ENCODE data around the gene FKBP3. TPM values are rescaled to one million over a fixed set of nuclear protein-coding genes. Genes with fewer than 3 reads are reported as not detected.
"Not testable (repeated sequence)": the region's sequence is repeated elsewhere in the genome, so short reads cannot be mapped to it uniquely, and the experiment has no call there.

Gene FKBP3
- total RNA-seq, 1 donor from 2014 or later: 28.2 TPM

DNA sequence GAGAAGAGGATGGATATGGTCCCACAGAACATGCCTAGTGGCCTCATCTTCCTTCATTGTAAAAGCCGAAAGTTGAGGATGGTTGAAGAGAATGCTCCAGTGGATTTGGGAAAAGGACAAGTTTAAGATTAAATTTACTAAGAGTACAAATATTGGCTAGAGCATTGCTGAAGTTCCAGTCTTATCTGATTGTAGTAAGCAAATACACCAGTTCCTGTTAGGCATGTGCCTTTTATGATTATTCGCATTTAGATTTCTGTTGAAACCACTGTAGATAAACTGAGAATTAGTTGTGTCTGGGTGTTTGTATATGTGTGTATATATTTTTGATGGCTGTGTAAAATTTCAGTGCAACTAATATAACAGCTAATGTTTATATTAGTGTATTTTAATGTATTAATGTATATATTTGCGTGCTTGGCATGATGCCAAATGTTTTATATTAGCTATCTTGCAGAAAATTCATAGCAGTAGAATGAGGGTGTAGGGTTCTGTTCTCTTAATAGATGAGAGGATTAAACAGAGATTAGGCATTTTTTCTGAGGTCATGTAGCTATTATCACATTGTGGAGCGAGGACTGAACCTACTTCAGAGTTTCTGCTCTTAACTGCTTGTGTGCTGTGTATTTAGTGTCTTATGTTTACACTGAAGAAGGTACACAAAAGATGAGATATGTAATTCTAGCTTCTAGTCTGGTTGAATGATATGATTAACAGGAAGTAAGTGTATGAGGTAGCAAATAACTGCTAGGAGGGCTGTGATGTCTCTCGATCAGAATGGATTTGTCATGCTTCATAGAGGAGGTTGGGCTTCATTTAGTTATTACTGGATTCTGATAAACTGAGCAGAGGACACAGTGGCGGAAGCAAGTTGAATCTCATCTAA is 21.1 kb downstream of the FKBP3 start:
- DNase-seq (ENCODE audit: low read depth, low spot score): no peak

DNA sequence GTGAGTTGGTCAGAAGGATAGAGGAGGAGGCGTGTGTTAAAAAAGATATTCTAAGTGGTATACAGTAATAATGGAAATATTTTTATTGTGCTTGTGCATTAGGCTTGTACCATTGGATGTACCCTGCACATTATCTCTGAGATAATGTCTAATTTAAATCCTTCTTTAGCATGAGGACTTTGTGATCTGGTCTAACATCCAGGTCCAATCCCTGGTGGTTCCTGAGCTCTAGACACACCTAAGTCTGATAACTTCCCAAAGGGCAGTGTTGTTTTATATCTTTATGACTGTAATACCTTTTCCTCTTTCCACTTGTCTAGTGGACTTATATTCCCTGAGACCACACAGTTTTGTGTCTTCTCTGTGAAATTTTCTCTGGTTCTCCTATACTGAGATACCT is 29.7 kb downstream of the FKBP3 start:
- no peak for DNase-seq (ENCODE audit: low read depth, low spot score)

DNA sequence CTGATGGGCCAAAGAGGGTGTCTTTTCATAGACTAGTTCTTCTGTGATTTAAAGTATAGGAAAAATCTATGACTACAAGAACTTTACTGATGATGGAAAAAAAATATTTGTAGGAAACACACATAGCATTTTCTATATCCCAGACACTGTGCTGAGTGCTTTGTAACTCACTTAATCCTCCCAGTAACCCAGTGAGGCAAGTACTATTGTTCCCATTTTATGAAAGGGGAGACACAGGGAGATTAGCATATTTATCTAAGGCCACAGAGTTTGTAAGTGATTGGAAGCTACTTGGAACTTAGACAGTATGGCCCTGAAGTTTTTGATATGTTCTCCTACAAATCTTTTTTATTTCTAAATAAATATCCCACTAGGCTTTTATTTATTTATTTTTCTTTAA is 30.5 kb downstream of the FKBP3 start:
- no peak for DNase-seq (ENCODE audit: low read depth, low spot score)

DNA sequence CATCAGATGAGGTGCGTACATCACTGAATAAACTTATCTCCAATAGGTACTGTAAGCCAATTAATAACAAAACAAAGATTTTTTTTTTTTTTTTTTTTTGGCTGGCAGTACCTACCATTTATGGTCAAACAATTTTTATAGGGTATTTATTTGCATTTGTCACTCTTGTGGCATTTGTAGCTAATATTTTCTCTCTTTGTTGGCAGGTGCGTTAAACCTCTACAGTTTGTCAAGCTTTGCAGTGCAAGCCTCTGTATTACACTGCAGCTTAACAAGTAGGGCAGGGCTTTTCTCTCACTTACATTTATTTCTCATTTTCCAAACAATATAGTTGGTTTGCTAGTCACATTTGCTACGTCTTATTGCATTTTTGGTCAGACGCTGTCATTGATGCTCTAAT is 38.1 kb downstream of the FKBP3 start:
- no peak for DNase-seq (ENCODE audit: low read depth, low spot score)

DNA sequence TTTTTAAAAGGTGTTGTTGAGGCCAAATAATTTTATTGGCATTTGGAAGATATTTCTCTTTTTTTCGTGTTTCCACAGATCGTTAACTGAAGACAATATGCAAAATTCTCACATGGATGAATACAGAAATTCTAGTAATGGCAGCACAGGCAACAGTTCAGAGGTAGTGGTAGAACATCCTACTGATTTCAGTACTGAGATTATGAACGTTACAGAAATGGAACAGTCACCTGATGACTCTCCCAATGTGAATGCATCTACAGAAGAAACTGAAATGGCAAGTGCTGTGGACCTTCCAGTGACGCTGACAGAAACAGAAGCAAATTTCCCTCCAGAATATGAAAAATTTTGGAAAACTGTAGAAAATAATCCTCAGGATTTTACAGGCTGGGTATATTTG is 39.1 kb downstream of the FKBP3 start:
- DNase-seq (ENCODE audit: low read depth, low spot score): no peak

DNA sequence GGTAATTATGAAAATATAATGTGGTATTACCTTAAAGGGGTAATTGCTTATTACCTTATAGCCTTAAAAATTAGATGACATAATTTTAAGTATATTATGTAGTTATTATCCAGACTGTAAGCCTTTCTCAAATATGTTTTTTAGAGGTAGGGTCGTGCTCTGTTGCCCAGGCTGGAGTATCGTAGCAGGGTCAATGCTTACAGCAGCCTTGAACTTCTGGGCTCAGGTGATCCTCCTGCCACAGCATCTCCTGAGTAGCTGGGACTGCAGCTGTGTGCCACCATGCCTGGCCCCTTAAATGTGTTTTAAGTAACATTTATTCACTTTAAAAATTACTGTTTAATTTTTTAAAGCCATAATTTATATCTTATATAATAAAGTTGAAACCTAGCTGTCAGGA is 40.0 kb downstream of the FKBP3 start:
- DNase-seq (ENCODE audit: low read depth, low spot score): no peak

DNA sequence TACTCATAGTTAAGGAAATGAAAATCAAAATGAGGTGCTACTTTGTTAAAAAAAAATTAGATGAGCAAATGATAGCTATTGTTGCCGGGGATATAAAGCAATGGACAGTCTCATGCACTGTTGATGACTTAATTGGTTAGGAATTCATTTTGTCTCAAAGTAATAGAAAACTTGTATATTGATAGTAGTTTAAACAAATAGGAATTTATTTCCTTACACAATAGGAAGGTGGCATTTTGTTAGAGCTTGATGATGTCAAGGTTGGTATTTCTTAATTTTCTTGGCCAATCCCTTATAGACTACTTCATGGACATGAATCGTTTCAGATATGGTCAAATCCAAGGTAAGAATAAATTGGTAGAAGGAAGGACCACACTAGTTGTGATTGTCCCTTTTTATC is 42.6 kb downstream of the FKBP3 start:
- DNase-seq (ENCODE audit: low read depth, low spot score): no peak

DNA sequence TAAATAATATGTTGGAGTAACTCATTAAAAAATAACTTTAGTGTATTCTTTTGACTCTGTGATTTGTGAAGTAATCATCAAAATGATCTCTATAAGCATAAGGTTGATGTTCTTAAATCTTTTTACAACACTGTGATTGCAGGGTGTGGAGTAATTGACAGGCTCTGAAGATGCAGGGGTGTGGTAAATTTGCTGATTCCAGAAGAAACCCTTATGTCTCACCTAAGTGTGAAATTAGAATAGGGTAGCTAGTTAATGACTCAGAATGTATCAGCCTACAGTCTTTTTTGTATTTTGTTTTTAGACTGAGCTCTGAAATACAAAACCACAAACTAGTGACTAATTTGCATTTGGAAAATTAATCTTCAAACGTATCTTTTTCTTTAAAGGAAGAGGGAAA is 44.5 kb downstream of the FKBP3 start:
- DNase-seq (ENCODE audit: low read depth, low spot score): no peak

DNA sequence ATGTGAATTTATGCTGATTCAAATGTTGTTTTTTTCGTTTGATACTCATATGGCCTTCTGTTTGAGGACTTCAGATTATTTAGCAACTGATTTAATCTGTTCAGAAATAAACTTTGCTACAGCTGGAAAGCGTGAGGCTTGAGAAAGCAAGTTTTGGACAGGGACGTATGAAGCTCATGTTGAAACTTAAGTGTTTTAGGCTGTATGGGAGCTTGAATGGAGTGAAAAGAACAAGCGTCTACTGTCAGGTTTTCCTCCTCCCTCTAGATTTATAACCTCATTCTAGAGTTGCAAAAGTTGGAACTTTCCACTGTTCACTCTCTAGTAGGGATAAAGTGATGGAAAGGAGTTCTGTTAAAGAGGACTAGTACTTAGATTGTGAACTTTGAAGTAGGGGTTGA is 49.3 kb downstream of the FKBP3 start:
- DNase-seq (ENCODE audit: low read depth, low spot score): no peak

DNA sequence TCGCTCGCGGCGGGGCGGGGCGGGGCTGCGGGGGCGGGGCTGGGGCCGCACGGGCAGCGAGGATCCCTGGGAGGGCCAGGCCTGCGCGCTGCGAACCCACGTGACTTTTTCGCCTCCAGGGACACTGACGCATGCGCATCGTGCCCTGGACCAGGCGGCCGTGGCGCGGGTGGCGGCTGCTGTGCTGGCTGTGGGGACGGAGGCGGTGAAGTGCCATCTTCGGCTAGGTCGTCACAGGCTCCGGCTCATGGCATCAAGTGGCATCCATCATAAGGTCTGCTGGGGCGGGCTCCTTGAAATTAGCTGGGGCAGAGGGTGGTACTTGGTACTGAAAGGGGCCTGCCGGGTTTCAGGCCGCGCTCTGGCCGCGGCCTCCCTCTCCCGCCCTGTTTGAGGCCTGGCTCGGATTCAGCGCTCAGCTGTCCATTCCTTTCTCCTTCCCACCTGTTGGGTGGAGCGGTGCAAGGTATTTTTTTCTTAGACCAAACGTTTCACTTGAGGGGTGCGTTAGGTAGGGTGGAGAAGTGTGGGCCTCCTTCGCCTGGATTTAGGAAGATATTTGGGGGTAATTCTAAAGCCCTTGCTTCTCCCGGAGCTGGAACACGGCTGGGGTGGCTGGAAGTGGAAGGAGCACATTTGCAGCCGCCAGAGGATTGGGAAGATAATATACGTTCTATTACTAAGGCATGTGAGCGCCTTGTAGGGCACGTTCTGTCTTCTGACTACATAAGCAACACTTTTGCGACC is 50.1 kb downstream of the FKBP3 start, which contains the start of gene PRPF39:
Gene PRPF39 (plus strand): TSS at position 141 of the 747 bp plus-strand sequence. CDS start 11,124 bp downstream, outside the sequence.
- DNase-seq (ENCODE audit: low read depth, low spot score): peak; percentile 60

DNA sequence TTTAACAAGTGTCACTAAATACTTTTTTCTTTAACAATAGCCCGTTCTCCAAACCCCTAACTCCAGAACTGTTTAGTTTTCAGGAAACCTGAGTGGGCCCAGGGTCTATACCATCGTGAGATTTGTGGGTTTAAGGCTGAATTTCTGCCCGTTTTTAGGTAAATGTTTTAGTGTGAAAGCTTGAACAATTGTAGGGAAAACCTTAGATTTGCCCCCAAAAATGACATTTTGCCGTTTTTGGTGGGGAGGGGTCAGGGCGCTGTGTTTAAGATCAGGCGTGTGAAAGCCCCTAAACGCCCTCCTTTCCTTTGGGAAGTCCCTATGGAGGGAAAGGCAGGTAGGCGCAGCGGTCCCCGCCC is 50.7 kb downstream of the FKBP3 start:
- no peak for DNase-seq (ENCODE audit: low read depth, low spot score)

DNA sequence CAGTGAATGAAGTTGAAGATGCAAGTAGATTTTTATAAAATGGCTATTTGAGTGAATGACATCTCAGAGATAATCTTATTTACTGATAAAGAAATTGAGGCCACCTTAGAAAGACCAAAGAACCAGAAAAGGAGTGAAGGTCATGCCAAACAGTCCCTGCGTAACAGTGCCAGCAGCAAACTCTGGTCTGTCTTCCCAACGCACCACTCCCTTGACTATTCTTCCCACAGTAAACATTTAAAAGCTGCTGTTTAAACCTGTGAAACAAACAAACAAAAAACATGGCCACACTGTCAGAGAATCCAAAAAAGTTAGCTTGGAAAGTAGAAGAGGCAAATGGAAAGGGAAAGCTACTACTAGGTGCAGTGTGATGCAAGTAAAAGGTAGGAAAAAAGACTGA is 51.9 kb downstream of the FKBP3 start:
- no peak for DNase-seq (ENCODE audit: low read depth, low spot score)

DNA sequence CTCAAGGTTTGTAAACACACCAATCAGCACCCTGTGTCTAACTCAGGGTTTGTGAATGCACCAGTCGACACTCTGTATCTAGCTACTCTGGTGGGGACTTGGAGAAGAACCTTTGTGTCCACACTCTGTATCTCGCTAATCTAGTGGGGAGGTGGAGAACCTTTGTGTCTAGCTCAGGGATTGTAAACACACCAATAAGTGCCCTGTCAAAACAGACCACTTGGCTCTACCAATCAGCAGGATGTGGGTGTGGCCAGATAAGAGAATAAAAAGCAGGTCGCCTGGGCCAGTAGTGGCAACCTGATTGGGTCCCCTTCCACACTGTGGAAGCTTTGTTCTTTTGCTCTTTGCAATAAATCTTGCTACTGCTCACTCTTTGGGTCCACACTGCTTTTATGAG is 53.2 kb downstream of the FKBP3 start:
- not testable (repeated sequence) for DNase-seq (ENCODE audit: low read depth, low spot score)

DNA sequence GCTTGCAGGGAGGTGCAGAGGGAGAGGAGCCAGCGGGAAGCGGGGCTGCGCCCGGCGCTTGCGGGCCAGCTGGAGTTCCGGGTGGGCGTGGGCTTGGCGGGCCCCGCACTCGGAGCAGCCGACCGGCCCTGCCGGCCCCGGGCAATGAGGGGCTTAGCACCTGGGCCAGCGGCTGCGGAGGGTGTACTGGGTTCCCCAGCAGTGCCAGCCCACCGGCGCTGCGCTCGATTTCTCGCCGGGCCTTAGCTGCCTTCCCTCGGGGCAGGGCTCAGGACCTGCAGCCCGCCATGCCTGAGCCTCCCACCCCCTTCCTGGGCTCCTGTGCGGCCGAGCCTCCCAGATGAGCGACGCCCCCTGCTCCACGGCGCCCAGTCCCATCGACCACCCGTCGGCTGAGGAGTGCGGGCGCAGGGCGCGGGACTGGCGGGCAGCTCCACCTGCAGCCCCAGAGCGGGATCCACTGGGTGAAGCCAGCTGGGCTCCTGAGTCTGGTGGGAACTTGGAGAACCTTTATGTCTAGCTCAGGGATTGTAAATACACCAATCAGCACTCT is 53.8 kb downstream of the FKBP3 start:
- not testable (repeated sequence) for DNase-seq (ENCODE audit: low read depth, low spot score)

DNA sequence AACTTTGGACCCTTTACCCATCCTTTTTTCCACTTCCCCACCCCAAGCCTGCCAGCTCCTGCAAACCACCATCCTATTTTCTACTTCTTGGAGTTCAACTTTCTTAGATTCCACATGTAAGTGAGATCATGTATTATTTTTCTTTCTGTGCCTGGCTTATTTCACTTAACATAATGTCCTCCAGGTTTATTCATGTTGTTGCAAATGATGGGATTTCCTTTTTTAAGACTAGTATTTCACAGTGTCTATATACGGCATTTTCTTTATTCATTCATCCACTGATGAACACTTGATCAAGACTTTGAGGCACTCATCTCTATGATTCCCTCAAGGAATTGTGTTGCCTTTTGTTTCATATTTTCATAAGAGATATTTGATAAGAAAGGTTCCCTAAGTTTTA is 56.0 kb downstream of the FKBP3 start:
- no peak for DNase-seq (ENCODE audit: low read depth, low spot score)

DNA sequence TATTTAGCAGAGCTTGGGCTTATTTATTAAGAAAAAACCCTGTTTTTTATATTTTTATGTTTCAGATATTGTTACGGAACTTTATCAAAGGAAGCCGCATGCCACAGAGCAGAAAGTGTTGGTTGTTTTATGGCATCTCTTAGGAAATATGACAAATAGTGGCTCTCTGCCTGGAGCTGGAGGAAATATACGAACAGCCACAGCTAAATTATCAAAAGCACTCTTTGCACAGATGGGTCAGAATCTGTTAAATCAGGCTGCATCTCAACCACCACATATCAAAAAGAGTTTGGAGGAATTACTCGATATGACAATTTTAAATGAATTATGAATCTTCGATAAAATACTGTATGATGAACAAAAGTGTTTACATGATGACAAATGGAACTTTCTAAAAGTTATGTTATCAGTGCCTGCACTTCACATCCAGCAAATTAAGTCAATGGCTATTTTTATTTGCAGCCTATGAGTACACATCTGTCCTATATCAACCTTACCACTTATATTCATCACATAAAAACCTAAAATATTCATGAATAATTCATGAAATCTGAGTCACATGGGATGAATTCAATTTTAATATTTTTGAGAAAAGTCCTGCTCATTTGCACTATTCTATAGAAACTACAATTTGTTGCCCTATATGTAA is 60.9 kb downstream of the FKBP3 start:
- no peak for DNase-seq (ENCODE audit: low read depth, low spot score)

DNA sequence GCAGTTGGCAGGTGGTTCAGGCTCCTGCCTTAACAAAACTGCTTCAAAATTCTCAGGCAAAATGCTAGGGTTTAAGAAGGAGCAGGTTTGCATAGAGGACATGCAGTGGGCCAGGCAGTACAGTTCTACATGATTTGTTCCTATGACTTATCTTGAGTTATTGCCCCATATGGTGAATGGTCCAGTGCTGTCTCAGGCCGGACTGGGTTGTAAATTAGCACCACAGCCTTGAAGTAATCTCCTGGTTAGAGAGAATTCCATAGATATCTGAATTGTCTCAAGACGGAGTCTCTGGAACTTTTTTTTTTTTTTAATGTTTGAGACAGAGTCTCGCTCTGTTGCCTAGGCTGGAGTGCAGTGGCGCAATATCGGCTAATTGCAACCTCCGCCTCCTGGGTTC is 62.2 kb downstream of the FKBP3 start:
- DNase-seq (ENCODE audit: low read depth, low spot score): no peak

DNA sequence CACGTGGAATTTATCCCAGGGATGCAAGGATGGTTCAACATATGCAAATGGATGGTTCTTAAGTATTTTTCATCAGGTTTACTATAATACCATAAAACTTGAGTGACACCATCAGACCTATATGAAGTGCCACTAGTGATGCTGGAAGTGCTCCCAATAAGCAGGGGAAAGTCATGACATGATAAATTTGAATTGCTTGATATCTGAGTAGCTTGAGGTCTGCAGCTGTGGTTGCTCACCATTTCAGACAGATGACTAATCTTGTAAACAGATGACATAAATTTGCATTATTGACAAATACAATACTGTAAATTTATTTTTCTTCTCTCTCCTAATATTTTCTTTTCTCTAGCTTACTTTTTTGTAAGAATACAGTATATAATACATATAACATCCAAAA is 64.1 kb downstream of the FKBP3 start:
- no peak for DNase-seq (ENCODE audit: low read depth, low spot score)

DNA sequence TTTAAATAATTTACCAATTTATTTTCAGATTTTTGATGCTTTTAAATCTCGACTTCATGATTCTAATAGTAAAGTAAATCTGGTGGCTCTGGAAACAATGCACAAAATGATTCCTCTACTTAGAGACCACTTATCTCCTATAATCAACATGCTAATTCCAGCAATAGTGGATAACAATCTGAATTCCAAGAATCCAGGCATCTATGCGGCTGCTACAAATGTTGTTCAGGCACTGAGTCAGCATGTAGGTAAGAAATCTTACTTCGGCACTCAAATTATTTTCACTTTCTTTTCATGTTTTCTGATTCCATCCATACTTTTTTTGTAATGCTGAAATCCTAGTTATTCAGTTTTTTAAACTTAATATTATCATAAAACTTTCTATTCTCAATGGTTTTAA is 65.9 kb downstream of the FKBP3 start:
- DNase-seq (ENCODE audit: low read depth, low spot score): no peak

DNA sequence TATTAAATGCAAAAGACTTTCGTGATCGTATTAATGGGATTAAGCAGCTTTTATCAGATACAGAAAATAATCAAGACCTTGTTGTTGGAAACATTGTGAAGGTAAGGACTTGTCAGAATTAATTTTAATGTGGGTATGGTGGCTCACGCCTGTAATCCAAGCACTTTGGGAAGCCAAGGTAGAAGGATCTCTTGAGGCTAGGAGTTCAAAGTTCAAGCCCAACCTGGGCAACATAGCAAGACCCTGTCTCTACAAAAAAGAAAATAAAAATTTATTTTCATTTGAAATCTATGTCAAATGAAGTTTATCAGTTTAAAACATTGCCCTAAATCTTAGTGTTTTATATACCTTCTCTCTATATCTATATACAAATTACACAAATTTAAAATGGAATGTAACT is 67.6 kb downstream of the FKBP3 start:
- DNase-seq (ENCODE audit: low read depth, low spot score): no peak

DNA sequence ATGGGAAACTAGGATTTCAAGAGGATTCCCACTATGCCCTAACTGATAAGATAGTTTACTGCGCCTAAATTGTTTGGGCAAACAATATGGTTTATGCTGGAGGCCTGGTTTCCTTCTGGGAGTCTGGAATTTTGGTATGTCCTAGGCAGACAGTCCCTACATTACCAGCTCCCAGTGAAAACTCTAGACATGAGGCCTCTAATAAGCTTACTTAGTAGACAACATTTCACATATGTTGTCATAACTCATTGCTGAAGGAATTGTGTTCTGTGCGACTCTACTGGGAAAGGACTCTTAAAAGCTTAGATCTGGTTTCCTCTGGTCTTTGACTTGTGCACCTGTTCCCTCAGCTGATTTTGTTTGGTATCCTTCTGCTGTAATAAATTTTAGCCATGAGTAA is 68.3 kb downstream of the FKBP3 start:
- DNase-seq (ENCODE audit: low read depth, low spot score): no peak
